AG20443 (cell line): ENCODE results near the gene PLB1.
"Not testable (repeated sequence)": the region's sequence is repeated elsewhere in the genome, so short reads cannot be mapped to it uniquely, and the experiment has no call there.

Source experiments
- DNase-seq: peaks from one replicate; pipeline ENCODE4 v3.0.0; 2012; ENCODE audit warnings: low spot score, mixed read lengths

PLB1 gene

GRCh38 chr2:28648671-28649395 is 153.0 kb downstream of the PLB1 start:
- DNase-seq: no peak

DNA sequence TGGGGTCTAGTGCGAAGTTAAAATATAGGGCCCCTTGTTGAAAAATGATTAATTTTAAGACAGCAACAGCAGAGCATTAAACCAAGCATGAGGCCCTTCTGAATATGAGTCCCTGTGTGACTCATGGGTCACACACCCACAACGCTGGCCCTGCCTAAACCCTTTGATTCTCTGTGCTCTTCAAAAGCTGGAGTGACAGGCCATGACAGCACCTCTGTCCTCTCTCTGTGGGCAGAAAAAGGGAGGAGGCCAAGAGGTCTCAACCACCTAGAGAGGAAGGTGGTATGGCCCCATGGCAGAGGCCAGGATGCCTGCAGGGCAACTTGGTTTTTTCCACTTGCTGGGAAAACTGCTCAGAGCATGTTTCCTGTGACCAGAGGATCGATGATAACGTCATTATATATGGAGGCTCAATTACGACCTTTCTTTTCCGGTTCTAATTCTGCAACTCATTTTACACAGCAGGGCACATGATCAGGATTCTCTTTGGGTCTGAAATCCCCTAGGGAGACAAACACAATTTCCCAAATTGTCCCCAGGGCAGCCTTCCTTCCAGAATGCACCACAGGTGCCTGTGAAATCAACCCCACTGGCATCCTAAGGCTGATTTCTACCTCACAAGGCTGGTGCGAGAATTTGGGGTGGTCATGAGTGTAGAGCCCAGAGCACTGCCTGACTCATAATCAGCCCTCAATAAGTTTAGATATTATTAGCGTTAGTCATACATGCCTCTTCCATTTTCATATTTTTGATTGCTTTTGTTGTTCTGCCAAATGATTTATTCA is 153.8 kb downstream of the PLB1 start:
- no peak for DNase-seq

DNA sequence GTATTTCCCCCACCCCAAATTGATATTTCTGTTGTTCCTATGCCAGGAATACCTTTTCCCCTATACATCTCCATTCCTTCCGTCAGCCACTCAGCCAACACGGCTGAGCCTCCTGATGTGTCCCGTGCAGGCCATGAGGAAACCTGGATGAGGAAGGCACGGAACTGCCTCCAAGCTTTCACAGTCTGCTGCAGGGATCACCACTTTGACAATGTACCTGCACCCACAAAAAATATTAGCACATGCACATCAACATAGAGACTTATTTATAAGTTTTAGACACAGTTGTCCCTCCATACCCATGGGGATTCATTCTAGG is 154.4 kb downstream of the PLB1 start:
- no peak for DNase-seq

- DNase-seq: no peak
Measured at GRCh38 chr2:28652217-28652616, 156.4 kb downstream of the PLB1 start.

DNA sequence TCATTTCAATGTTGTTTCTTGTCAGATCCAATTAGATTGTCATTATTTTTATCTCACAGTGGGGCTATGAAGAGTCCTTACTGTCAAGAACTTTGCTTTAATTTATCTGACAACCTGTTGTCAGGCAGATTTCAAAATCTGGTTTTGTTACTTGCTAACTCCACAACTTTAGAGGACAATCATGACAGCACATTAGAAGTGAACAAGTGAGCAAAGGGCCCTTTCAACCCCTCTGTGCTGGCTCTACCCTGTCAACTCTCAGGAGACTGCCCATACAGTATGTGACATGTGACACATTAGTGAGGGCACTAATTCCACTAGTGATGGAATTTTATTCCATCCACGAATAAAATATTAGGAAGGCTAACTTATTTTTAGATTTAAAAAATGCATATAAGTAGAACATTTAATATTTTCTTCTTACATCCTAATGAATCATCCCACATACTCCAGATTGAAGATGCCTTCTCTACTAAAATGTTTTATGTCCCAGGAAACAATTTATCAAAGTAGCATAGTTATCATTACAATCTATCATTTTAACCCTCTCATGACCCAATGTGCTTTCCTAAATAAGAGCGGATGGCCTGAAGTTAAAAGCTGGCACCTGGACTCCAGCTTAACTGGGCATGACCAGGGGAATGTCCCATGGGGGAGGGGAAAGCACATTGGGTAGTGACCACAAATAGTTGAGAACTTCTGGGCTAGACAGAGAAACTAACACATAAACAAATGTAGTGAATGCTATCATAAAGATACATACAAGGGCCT is 158.2 kb downstream of the PLB1 start:
- no peak for DNase-seq

DNA sequence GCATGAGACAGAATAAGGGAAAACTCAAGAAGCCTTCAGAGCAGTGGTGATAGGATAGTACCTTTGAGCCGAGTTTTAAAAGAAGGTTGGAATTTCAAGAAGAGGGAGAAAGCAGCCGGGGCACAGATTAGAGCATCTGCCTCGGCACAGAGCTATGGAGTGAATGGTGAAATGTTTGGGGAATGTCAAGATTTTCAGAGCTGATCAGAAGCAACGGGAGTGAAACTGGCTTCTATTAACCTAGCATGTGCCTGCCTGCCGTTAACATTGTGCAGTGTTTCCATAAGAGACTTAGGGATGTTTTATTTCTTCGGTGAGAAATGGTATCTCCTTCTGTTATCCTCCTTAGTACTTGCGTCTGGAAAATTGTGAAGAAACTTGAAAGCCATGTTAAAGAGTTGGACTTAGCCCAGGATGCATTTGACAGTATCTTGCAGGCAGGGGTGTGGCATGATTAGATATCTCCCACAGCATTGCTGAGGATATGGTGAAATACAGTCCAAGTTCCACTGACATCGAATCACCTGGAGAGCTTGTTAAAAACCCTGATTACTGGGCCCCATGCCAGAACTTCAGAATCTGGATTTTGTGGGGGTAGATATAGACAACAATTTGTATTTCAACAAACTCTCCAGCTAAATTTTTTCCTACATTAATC is 158.9 kb downstream of the PLB1 start:
- DNase-seq: no peak

DNA sequence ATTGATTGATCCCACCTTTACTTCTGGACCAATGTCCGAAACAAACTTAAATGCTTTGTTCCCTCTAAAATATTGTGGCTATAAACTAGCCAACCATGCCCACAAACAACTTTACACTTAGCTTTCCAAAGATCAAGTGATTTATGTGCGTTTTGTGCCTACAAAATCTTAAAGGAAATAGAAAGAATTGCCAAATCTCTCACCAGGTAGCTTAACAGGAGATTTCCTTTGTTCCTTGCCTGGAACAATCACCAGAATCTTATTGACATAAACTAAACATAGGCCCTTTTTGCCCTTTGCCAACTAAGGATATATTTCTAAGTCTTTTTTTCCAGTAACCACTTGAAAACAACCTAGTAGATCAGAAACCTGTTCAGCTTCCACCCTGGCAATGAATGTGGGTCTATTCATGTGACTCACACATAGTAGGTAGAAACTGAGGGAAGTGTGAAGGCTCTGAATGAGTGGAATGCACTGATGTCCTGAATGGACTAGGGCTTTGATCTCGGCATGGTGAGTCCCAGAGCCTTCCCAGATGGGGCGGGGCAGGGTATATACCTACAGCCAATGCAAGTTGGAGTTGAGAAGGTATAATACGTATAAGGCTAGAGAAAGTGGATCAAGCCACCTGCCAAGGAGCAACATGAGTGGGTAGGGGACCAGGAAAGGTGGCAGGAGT is 161.2 kb downstream of the PLB1 start:
- no peak for DNase-seq

DNA sequence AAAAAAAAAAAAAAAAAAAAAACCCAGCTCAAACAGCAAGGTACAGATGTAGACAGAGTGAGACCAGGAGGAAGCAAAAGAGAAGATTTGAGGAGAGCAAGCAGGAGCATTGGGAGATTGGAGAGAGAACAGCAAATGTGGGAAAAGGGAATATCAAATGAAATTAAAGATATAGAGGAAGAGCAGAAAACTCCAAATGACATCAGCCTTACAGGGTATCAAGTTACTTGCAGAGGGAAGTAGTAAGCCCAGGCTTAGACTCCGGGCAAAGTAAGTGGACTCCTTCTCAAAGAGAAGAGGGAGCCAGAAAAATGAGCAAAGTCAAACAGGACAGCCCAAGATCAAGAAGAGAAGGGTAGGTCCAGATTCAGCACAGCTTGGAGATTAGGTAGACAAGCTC is 162.5 kb downstream of the PLB1 start:
- peak; percentile 67 for DNase-seq

DNA sequence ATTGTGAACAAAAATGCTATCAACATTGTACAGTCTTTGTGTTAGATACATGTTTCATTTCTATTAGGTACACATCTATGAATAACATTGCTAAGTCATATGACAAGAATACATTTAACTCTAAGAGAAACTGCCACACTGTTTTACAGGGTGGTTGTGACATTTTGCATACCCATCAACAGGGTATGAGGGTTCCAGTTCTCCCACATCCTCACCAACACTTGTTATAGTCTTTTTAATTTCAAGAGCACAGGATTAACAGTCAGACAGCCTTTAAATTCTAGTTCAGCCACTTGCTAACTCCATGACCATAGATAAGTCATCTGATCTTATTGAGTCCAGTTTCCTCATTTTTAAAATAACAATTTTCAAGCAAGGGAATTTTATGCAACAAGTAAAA is 163.3 kb downstream of the PLB1 start:
- DNase-seq: no peak

DNA sequence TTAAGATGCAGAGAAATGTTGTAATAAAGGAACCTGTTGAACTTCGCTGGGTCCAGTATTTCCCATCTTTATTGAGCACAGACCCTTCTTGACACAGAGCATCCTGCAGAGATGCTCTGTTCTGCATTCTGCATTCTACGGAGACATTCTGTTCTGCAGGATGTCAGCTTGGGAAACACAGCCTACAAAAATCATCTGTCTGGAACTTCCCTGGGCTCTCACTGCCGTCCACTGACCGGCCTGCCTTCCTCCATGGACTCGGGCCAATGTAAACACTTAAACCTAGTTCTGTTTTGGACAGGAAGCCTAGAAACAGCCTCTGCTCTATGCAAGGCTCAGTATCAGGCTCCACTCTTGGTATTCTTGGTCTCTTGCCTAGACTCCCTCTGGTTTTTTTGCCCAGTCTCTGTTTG is 165.7 kb downstream of the PLB1 start:
- DNase-seq: peak; percentile 69

- DNase-seq: no peak
Measured at GRCh38 chr2:28662044-28662443, 166.2 kb downstream of the PLB1 start.

GRCh38 chr2:28662468-28663181 is 166.8 kb downstream of the PLB1 start:
- peak; percentile 70 for DNase-seq

- DNase-seq: peak; percentile 58
Measured at GRCh38 chr2:28663359-28663758, 167.5 kb downstream of the PLB1 start.

DNA sequence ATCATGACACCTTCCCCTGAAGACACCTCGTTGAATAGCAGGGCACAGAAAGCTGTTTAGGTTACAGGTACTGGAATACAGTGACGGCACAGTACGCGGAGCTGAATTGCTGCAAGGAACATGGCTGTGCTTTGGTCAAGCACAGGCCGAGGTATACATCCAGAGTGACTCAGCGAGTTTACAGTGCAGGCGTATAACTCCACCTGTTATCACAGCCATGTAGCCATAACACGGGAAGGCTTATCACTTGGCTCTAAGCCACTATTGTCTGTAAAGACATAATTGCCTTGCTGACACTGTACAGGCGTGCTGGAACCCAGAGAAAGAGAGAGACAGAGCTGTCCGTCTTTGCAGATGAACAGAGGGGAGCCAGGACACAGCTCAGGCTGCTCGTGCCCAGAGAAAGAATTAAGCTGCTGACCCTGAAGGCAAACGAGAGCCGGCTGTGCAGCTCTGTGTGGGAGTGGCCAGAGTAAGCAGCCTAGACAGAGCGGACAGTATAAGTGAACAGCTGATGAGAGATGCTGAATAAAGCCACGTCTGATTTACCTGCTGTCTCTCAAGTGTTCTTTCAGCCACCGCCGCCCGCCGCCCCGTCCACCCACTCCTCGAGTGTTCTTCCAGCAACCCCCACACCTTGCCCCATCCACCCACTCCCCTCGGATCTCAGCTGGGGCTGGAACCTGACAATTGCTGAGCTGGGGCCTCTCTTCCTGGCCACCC is 168.4 kb downstream of the PLB1 start:
- DNase-seq: no peak

DNA sequence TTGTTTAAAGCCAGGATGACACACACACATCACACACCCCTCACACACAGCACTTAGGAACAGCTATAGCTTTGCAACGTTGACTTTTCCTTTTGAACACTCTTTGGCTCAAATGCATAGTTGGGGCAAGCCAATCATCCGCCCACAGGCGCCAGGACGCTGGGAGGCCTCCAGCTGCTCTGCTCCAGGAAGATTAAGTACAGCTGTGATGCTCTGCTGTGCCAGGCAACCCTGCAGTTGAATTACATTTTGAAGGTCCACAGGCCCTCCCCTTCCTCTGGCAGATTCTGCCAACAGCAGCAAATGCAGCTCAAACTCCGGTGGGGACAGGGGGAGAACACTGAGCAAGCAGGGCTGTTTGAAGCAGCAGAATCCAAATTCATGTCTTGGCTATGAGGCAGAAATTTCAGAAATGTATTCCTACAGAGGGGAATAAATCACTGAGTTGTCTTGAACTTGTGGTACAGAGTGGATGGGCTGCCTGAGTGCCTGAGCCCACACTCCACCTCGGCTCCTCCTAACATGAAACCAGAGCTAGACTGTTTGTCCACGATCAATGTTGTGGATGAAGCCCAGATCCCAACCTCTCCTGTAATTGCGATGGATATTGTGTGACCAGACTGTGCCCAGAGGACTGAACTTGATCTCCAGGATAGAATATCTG is 169.3 kb downstream of the PLB1 start:
- DNase-seq: peak; percentile 83

- DNase-seq: not testable (repeated sequence)
Measured at GRCh38 chr2:28665811-28666377, 170.0 kb downstream of the PLB1 start.

GRCh38 chr2:28666496-28667184 is 170.8 kb downstream of the PLB1 start:
- DNase-seq: no peak

DNA sequence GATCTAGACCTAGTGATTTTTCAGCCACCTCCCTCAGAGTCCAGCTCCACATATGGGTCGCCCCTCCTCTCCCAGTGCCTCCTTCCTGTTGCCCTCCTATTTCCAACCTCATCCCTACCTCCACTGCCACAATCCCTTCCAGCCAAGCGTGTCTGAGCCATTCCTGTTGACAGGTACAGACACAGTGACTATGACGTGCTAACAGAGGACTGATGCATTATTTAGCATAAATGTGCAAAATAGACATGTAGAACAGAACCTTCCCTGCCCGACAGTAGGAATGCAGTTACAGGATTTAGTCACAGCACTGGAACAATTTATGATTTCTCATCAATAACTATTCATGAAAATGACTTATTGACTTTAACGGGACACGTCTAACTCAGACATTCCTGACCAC is 171.4 kb downstream of the PLB1 start:
- no peak for DNase-seq
